Activated B cell treated with CpG ODN at 0.5 μM for 24 hours (primary cell): ENCODE measurements around the gene NDUFA11. TPM values are rescaled to one million over a fixed set of nuclear protein-coding genes. Genes with fewer than 3 reads are reported as not detected.
"Not testable (repeated sequence)": the region's sequence is repeated elsewhere in the genome, so short reads cannot be mapped to it uniquely, and the experiment has no call there.

Experiments
- ATAC-seq: fragments of 200-7000 bp; cut with Tn5 transposase; one replicate; pipeline ENCODE4 v1.10.0; 2021; ENCODE audit warnings: low read depth, mild to moderate bottlenecking, moderate library complexity
- CTCF ChIA-PET: fragments of 350-600 bp; sonication (Branson Sonifier 250); formaldehyde crosslinking; loops from one replicate; lab custom pipeline; 2021; ENCODE audit warnings: antibody characterized with exemption; lab: Charles Lee
- POLR2A ChIA-PET: fragments of 350-600 bp; sonication (Branson Sonifier 250); formaldehyde crosslinking; loops from one replicate; lab custom pipeline; 2021; ENCODE audit warnings: antibody characterized with exemption; lab: Charles Lee
- DNase-seq: peaks from one replicate; pipeline ENCODE4 v3.0.0; 2022
- H3K27ac Mint-ChIP-seq: one replicate; pipeline ENCODE4 v1.8.0; 2020; ENCODE audit warnings: mixed read lengths
- H3K27me3 Mint-ChIP-seq: one replicate; pipeline ENCODE4 v1.8.0; 2021; ENCODE audit warnings: mixed read lengths
- H3K36me3 Mint-ChIP-seq: one replicate; pipeline ENCODE4 v1.8.0; 2021; ENCODE audit warnings: low read depth, mixed read lengths
- H3K4me1 Mint-ChIP-seq: one replicate; pipeline ENCODE4 v1.8.0; 2021; ENCODE audit warnings: mixed read lengths
- H3K4me3 Mint-ChIP-seq: one replicate; pipeline ENCODE4 v1.8.0; 2020; ENCODE audit warnings: mild to moderate bottlenecking, mixed read lengths
- H3K9me3 Mint-ChIP-seq: one replicate; pipeline ENCODE4 v1.8.0; 2020; ENCODE audit warnings: mixed read lengths
- CTCF ChIP-seq: fragments of 200-600 bp; IDR thresholded peaks from one replicate; pipeline ENCODE4 v1.8.0; 2022; ENCODE audit warnings: antibody characterized with exemption, mild to moderate bottlenecking
- intact Hi-C: fragments of 100-400 bp; cut with micrococcal nuclease; formaldehyde crosslinking; loops from one replicate; pipeline ENCODE4 v1.15.1; 2024
- total RNA-seq: library from RNA; stranded (reverse); gene quantifications from 2 replicates; pipeline ENCODE4 v1.2.3, GENCODE V29; 2022

NDUFA11 gene
- total RNA-seq, 1 donor from 2014 or later: 193 TPM

- H3K36me3 Mint-ChIP-seq: no peaks in the 10 kb centered on the region
- no peak overlapping the region for H3K27ac Mint-ChIP-seq
- TF ChIP-seq CTCF: no peak
- intact Hi-C loops: no loop called here
- ChIA-PET CTCF (no interaction called here), POLR2A (no interaction called here)
- DNase-seq (no peak), ATAC-seq (no peak)
- H3K4me1 Mint-ChIP-seq: no peaks in the 10 kb centered on the region
- H3K9me3 Mint-ChIP-seq: no peaks in the 10 kb centered on the region
- no peak overlapping the region for H3K4me3 Mint-ChIP-seq
- H3K27me3 Mint-ChIP-seq: peaks cover 10% of the 10 kb centered on the region
These were observed 25.7 kb downstream of the NDUFA11 start for GRCh38 chr19:5877882-5878281.

GRCh38 chr19:5877427-5877826 is 26.2 kb downstream of the NDUFA11 start:
- ATAC-seq: no peak
- TF ChIP-seq CTCF: no peak
- no peaks in the 10 kb centered on the region for H3K36me3 Mint-ChIP-seq
- intact Hi-C loops: no loop called here
- POLR2A ChIA-PET: no interaction called here
- H3K4me3 Mint-ChIP-seq: no peak overlapping the region
- no peaks in the 10 kb centered on the region for H3K4me1 Mint-ChIP-seq
- DNase-seq: no peak
- peaks cover 8% of the 10 kb centered on the region for H3K27me3 Mint-ChIP-seq
- no peaks in the 10 kb centered on the region for H3K9me3 Mint-ChIP-seq
- no peak overlapping the region for H3K27ac Mint-ChIP-seq
- CTCF ChIA-PET: no interaction called here

- CTCF ChIA-PET, intact Hi-C loops, H3K27me3 Mint-ChIP-seq, H3K27ac Mint-ChIP-seq, H3K4me1 Mint-ChIP-seq, ATAC-seq, H3K9me3 Mint-ChIP-seq, DNase-seq, H3K36me3 Mint-ChIP-seq, POLR2A ChIA-PET, H3K4me3 Mint-ChIP-seq: not testable (repeated sequence)
These were observed 29.1 kb downstream of the NDUFA11 start for GRCh38 chr19:5874496-5874895.

GRCh38 chr19:5873617-5874199 is 29.9 kb downstream of the NDUFA11 start:
- intact Hi-C loops: no loop called here
- POLR2A ChIA-PET: no interaction called here
- H3K36me3 Mint-ChIP-seq: no peaks in the 10 kb centered on the region

GRCh38 chr19:5870986-5871394 is 32.6 kb downstream of the NDUFA11 start:
- H3K27me3 Mint-ChIP-seq: peaks cover under 1% of the 10 kb centered on the region
- no peak overlapping the region for H3K27ac Mint-ChIP-seq
- no peaks in the 10 kb centered on the region for H3K9me3 Mint-ChIP-seq
- CTCF ChIA-PET: no interaction called here
- no peak for TF ChIP-seq CTCF
- no peak for DNase-seq
- no peaks in the 10 kb centered on the region for H3K4me1 Mint-ChIP-seq
- no peak overlapping the region for H3K4me3 Mint-ChIP-seq
- POLR2A ChIA-PET: no interaction called here
- intact Hi-C loops: no loop called here
- ATAC-seq: no peak
- H3K36me3 Mint-ChIP-seq: no peaks in the 10 kb centered on the region

More at GRCh38 chr19:5873617-5874199, 29.9 kb downstream of the NDUFA11 start:
- H3K9me3 Mint-ChIP-seq: no peaks in the 10 kb centered on the region
- H3K27ac Mint-ChIP-seq: no peak overlapping the region
- H3K4me3 Mint-ChIP-seq: no peak overlapping the region
- ATAC-seq (no peak), DNase-seq (no peak)
- TF ChIP-seq CTCF: no peak
- no peaks in the 10 kb centered on the region for H3K4me1 Mint-ChIP-seq
- peaks cover under 1% of the 10 kb centered on the region for H3K27me3 Mint-ChIP-seq
- CTCF ChIA-PET: no interaction called here
